GM12872 (cell line): ENCODE data around the gene ETAA1.

ENCODE experiments used
- CTCF ChIP-seq: IDR thresholded peaks from 3 replicates; pipeline ENCODE4 v1.5.1; 2011; ENCODE audit warnings: low read depth, mild to moderate bottlenecking, low read length, moderate library complexity; ENCODE audit not compliant: insufficient read depth

ETAA1 gene

GRCh38 chr2:67400560-67401485, 3.7 kb downstream of the ETAA1 start:
- TF ChIP-seq CTCF: no peak

GRCh38 chr2:67408346-67408745, 11.2 kb downstream of the ETAA1 start:
- no peak for TF ChIP-seq CTCF

GRCh38 chr2:67412424-67412823, 15.3 kb downstream of the ETAA1 start:
- no peak for TF ChIP-seq CTCF

- TF ChIP-seq CTCF: no peak
These were observed 17.7 kb downstream of the ETAA1 start for GRCh38 chr2:67414867-67415266.

- TF ChIP-seq CTCF: no peak
These were observed 19.0 kb downstream of the ETAA1 start for GRCh38 chr2:67416136-67416535.

GRCh38 chr2:67423489-67423888, 26.4 kb downstream of the ETAA1 start:
- no peak for TF ChIP-seq CTCF

GRCh38 chr2:67436221-67436620, 39.1 kb downstream of the ETAA1 start:
- no peak for TF ChIP-seq CTCF
